HCT116 (cell line): ENCODE data around the gene AVPR1B. TPM values are rescaled to one million over a fixed set of nuclear protein-coding genes. Genes with fewer than 3 reads are reported as not detected.

ENCODE experiments used
- ATAC-seq: fragments of 200-7000 bp; cut with Tn5 transposase; 2 replicates; pipeline ENCODE4 v1.9.1; 2020; ENCODE audit warnings: mild to moderate bottlenecking, moderate library complexity
- BruUV-seq: library from RNA; stranded (reverse); fragments of 400-500 nt; replicated peaks from 2 replicates; lab custom pipeline; 2021; lab: Mats Ljungman, UMichigan
- CTCF ChIA-PET: fragments of 300-600 bp; sonication (Branson Sonifier 250); formaldehyde crosslinking; loops from one replicate; lab custom pipeline; 2021; ENCODE audit warnings: antibody characterized with exemption; lab: Charles Lee
- POLR2A ChIA-PET: fragments of 300-600, 350-600 bp; sonication (Branson Sonifier 250); formaldehyde crosslinking; loops from one replicate; lab custom pipeline; 2021; ENCODE audit warnings: antibody characterized with exemption; lab: Charles Lee
- RAD21 ChIA-PET, 2 experiments: fragments of 300-600 bp; sonication (Branson Sonifier 250); formaldehyde crosslinking; loops; one replicate each; lab custom pipeline; 2023; ENCODE audit warnings: low total read pairs in 2 of 2; ENCODE audit not compliant: uncharacterized antibody in 2 of 2, unreplicated experiment in 2 of 2, low non-redundant PET in 1 of 2; lab: Charles Lee
- DNase-seq: peaks from one replicate; pipeline ENCODE4 v3.0.0-alpha.2; 2010; ENCODE audit warnings: low read depth, low spot score
- H2AFZ ChIP-seq: fragments of 200-600 bp; shearing (Covaris generic), sonication (generic); 2 replicates; pipeline ENCODE4 v1.6.1; 2017; ENCODE audit warnings: low read depth, mixed run types, mixed read lengths, antibody characterized with exemption, low read length; ENCODE audit not compliant: poor library complexity, severe bottlenecking
- H3K27ac ChIP-seq: 2 replicates; pipeline ENCODE4 v1.5.1; 2012; ENCODE audit warnings: low read depth, low read length
- H3K27me3 ChIP-seq: fragments of 200-600 bp; sonication (generic); 2 replicates; pipeline ENCODE4 v1.6.1; 2016; ENCODE audit warnings: mixed run types, low read length, mixed read lengths; ENCODE audit not compliant: insufficient read depth
- H3K36me3 ChIP-seq, 2 experiments: fragments of 200-500 bp in 1 of 2; fragments of 200-600 bp in 1 of 2; sonication (Bioruptor generic) in 1 of 2; sonication (generic) in 1 of 2; 2 replicates each; pipeline versions ENCODE4 v1.5.1 to v1.6.1; 2014 to 2016; ENCODE audit warnings: low read length in 2 of 2, inconsistent platforms in 1 of 2, mixed read lengths in 1 of 2, mixed run types in 1 of 2; ENCODE audit not compliant: insufficient read depth in 2 of 2, control insufficient read depth in 1 of 2
- H3K4me1 ChIP-seq, 2 experiments: fragments of 200-600 bp in 1 of 2; sonication (generic) in 1 of 2; 2 replicates each; pipeline versions ENCODE4 v1.5.1 to v1.6.1; 2012 to 2017; ENCODE audit warnings: low read length in 2 of 2, inconsistent platforms in 1 of 2, mild to moderate bottlenecking in 1 of 2, mixed read lengths in 1 of 2, mixed run types in 1 of 2, moderate library complexity in 1 of 2; ENCODE audit not compliant: insufficient read depth in 2 of 2, control insufficient read depth in 1 of 2
- H3K4me2 ChIP-seq: fragments of 200-600 bp; sonication (generic); 2 replicates; pipeline ENCODE4 v1.6.1; 2017; ENCODE audit warnings: mixed run types, low read length, mixed read lengths
- H3K4me3 ChIP-seq, 2 experiments: fragments of 200-600 bp in 1 of 2; sonication (generic) in 1 of 2; replicated peaks in 1 of 2; 2 replicates each; pipeline ENCODE4 v1.5.1; 2011 to 2016; ENCODE audit warnings: low read length in 2 of 2, control low read depth in 1 of 2, low read depth in 1 of 2, mild to moderate bottlenecking in 1 of 2, mixed read lengths in 1 of 2, mixed run types in 1 of 2
- H3K79me2 ChIP-seq: fragments of 200-600 bp; sonication (generic); 2 replicates; pipeline ENCODE4 v1.6.1; 2017; ENCODE audit warnings: mild to moderate bottlenecking, mixed run types, low read length, moderate library complexity, mixed read lengths; ENCODE audit not compliant: insufficient read depth
- H3K9ac ChIP-seq: fragments of 200-600 bp; sonication (generic); 2 replicates; pipeline ENCODE4 v1.6.1; 2016; ENCODE audit warnings: low read length, mixed read lengths
- H3K9me2 ChIP-seq: fragments of 200-600 bp; sonication (generic), shearing (Covaris generic); 2 replicates; pipeline ENCODE4 v1.6.1; 2017; ENCODE audit warnings: mixed run types, mild to moderate bottlenecking, moderate library complexity; ENCODE audit not compliant: insufficient read depth
- H3K9me3 ChIP-seq, 2 experiments: fragments of 200-500 bp in 1 of 2; fragments of 200-600 bp in 1 of 2; sonication (Bioruptor generic) in 1 of 2; sonication (generic) in 1 of 2; 2 replicates each; pipeline ENCODE4 v1.6.1; 2014 to 2017; ENCODE audit warnings: low read length in 2 of 2, mixed read lengths in 2 of 2, inconsistent platforms in 1 of 2, low read depth in 1 of 2, mild to moderate bottlenecking in 1 of 2, mixed run types in 1 of 2, moderate library complexity in 1 of 2; ENCODE audit not compliant: control insufficient read depth in 1 of 2, insufficient read depth in 1 of 2
- H4K20me1 ChIP-seq: fragments of 200-600 bp; sonication (generic), shearing (Covaris generic); 2 replicates; pipeline ENCODE4 v1.6.1; 2017; ENCODE audit warnings: mixed run types, mild to moderate bottlenecking, moderate library complexity; ENCODE audit not compliant: insufficient read depth
- CTCF ChIP-seq, 3 experiments: fragments of 200-600 bp in 1 of 3; sonication (generic) in 1 of 3; IDR thresholded peaks in 2 of 3; conservative IDR thresholded peaks in 1 of 3; 2 replicates each; pipeline ENCODE4 v1.5.1; 2012 to 2017; ENCODE audit warnings: low read depth in 2 of 3, low read length in 2 of 3, antibody characterized with exemption in 1 of 3, borderline replicate concordance in 1 of 3, control low read depth in 1 of 3, mild to moderate bottlenecking in 1 of 3, mixed read lengths in 1 of 3, mixed run types in 1 of 3, moderate library complexity in 1 of 3; ENCODE audit not compliant: insufficient read depth in 1 of 3
- EGR1 ChIP-seq: IDR thresholded peaks from 2 replicates; pipeline ENCODE4 v1.6.1; 2012; ENCODE audit warnings: low read depth
- ELF1 ChIP-seq: IDR thresholded peaks from 2 replicates; pipeline ENCODE4 v1.6.1; 2012; ENCODE audit warnings: low read depth, borderline replicate concordance
- FOSL1 ChIP-seq: IDR thresholded peaks from 2 replicates; pipeline ENCODE4 v1.6.1; 2012; ENCODE audit warnings: low read depth
- JUND ChIP-seq: IDR thresholded peaks from 2 replicates; pipeline ENCODE4 v1.6.1; 2012
- MAX ChIP-seq: IDR thresholded peaks from 2 replicates; pipeline ENCODE4 v1.6.1; 2012
- POLR2A ChIP-seq: IDR thresholded peaks from 2 replicates; pipeline ENCODE4 v1.7.0; 2011; ENCODE audit warnings: borderline replicate concordance; ENCODE audit not compliant: insufficient read depth, insufficient read length; ENCODE audit errors: extremely low read depth
- RAD21 ChIP-seq: IDR thresholded peaks from 2 replicates; pipeline ENCODE4 v1.6.1; 2012; ENCODE audit warnings: low read depth, mild to moderate bottlenecking
- SRF ChIP-seq: IDR thresholded peaks from 2 replicates; pipeline ENCODE4 v1.6.1; 2012; ENCODE audit warnings: low read depth
- YY1 ChIP-seq: IDR thresholded peaks from 2 replicates; pipeline ENCODE4 v1.6.1; 2011; ENCODE audit warnings: low read length, low read depth, moderate library complexity, mild to moderate bottlenecking; ENCODE audit not compliant: insufficient replicate concordance; ENCODE audit errors: extremely low read depth
- intact Hi-C: fragments of 100-400 bp; cut with micrococcal nuclease; formaldehyde crosslinking; loops from 2 replicates; pipeline ENCODE4 v1.10.0; 2022
- total RNA-seq: library from RNA; stranded (reverse); gene quantifications from one replicate; pipeline ENCODE4 v1.2.1, GENCODE V29; 2021; ENCODE audit not compliant: unreplicated experiment

Gene AVPR1B
- total RNA-seq, 1 experiment from 2014 or later = not detected

- H3K36me3 ChIP-seq = no peaks in the 10 kb centered on the region
- no peaks in the 10 kb centered on the region for H4K20me1 ChIP-seq
- intact Hi-C loops = no loop called here
- H3K9me2 ChIP-seq = no peaks in the 10 kb centered on the region
- no peak overlapping the region for H3K9ac ChIP-seq
- ATAC-seq = no peak
- BruUV-seq = no TSS peak
- no peaks in the 10 kb centered on the region for H3K4me1 ChIP-seq
- POLR2A ChIA-PET = no interaction called here
- H3K79me2 ChIP-seq = no peaks in the 10 kb centered on the region
- no peak for DNase-seq
- H2AFZ ChIP-seq = no peak overlapping the region
- no peak overlapping the region for H3K4me3 ChIP-seq
- no peak for TF ChIP-seq CTCF (IDR thresholded peaks at IDR 0.05 in 2 of 3, conservative IDR thresholded peaks at IDR 0.05 in 1 of 3; ENCODE audit: borderline replicate concordance in 1 of 3, insufficient read depth in 1 of 3, low read depth in 2 of 3, low read length in 2 of 3)
- TF ChIP-seq FOSL1 = no peak
- no peak for TF ChIP-seq POLR2A
- TF ChIP-seq SRF = no peak
- no peak for TF ChIP-seq ELF1
- TF ChIP-seq RAD21 = no peak
- TF ChIP-seq EGR1 = no peak
- no peak for TF ChIP-seq JUND
- TF ChIP-seq YY1 = no peak
- TF ChIP-seq MAX = no peak
- TF ChIP-seq, all 23 proteins: peak for 0
- ChIA-PET RAD21 (no interaction called here), CTCF (no interaction called here)
- Histone ChIP-seq H3K27me3 (no peaks in the 10 kb centered on the region), H3K4me2 (no peak overlapping the region), H3K9me3 (no peaks in the 10 kb centered on the region), H3K27ac (no peak overlapping the region)
These were observed 56.3 kb downstream of the AVPR1B start for GRCh38 chr1:206060844-206061243.

Other genes starting within 250 kb of the AVPR1B start
- gene SLC26A9, start 173.9 kb downstream of the AVPR1B start, total RNA-seq = not detected
- gene RAB7B, start 114.0 kb downstream of the AVPR1B start, total RNA-seq = 0.22 TPM
- 0.12 TPM for gene CTSE, start 93.5 kb downstream of the AVPR1B start, total RNA-seq
- gene RHEX, start 64.2 kb downstream of the AVPR1B start, total RNA-seq = not detected
- 23.0 TPM for gene FAM72A, start 85.5 kb upstream of the AVPR1B start, total RNA-seq
- gene SRGAP2, start 86.2 kb upstream of the AVPR1B start, total RNA-seq = 58.2 TPM